DOHH2 (cell line): ENCODE results near the gene TMEM187.

ENCODE experiments used
- CTCF ChIP-seq: fragments of 200-600 bp; sonication (generic); IDR thresholded peaks from one replicate; pipeline ENCODE4 v1.5.1; 2014; ENCODE audit warnings: antibody characterized with exemption, mild to moderate bottlenecking, low read depth, low read length; ENCODE audit not compliant: poor library complexity, severe bottlenecking
- EZH2phosphoT487 ChIP-seq: fragments of 200-600 bp; sonication (generic); IDR thresholded peaks from 2 replicates; pipeline ENCODE4 v1.6.1; 2017; ENCODE audit warnings: borderline replicate concordance, mild to moderate bottlenecking, antibody characterized with exemption, low read length, moderate library complexity, mixed read lengths

GRCh38 chrX:153924149-153924861, 48.2 kb upstream of the TMEM187 start:
- no peak for TF ChIP-seq CTCF
- TF ChIP-seq EZH2phosphoT487: no peak
